ENCODE results near the gene RPUSD3.
"Not testable (repeated sequence)": the region's sequence is repeated elsewhere in the genome, so short reads cannot be mapped to it uniquely, and the experiment has no call there.

The RPUSD3 gene

GRCh38 chr3:9843715-9844438 is at the start of gene RPUSD3:
TSS of gene RPUSD3 (minus strand) at chr3:9844008. CDS start at chr3:9843990, 18 bp downstream.
- DNase-seq (ENCODE audit: low read depth in 2 of 2) = peak; percentile 90

DNA sequence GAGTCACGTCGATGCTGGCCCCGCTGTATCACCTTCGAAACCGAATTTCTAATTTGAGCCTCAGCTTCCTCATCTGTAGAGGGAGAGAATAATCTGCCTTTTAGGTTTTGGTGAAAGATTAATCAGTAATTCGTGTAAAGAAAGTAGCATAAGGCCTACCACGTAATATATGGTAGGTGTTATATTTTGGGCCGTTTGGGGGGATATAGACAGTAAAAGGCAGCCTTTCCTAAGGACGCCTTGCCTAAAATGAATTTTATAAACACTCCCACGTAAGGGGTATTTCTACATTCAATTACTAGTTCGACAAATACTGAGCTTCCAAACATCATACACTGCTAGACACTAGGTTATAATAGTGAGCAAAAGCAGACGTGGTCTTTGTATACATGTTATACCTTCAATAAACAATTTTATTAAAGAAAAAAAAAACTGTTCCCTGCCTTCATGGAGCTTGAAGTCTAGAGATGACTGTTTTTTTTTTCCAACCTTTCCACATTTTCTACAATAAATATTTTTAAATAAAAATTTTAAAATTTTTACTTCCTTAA is 47.3 kb upstream of the RPUSD3 start:
- DNase-seq (ENCODE audit: low read depth in 2 of 2) = no peak

GRCh38 chr3:9890249-9891071 is 46.7 kb upstream of the RPUSD3 start, which contains the start of gene JAGN1:
TSS of gene JAGN1 (plus strand) at chr3:9890610. CDS start at chr3:9890723, 113 bp downstream.
- DNase-seq (ENCODE audit: low read depth in 2 of 2) = peak; percentile 88 to 91

DNA sequence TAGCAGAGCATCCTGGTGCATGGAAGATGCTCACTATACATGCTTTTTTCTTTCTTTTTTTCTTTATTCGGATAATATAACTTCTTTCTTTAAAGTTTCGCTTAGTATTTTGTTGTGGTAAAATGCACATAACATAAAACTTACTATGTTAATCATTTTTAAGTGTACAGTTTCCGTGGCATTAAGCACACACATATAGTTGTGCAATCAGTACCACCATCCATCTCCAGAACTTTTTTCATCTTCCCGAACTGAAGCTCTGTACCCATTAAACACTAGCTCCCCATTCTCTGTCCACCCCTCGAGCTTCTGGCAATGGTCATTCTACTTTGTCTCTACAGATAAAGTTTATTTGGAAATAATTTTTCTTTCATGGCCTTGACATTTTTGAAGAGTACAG is 45.6 kb upstream of the RPUSD3 start:
- DNase-seq (ENCODE audit: low read depth in 2 of 2) = no peak

DNA sequence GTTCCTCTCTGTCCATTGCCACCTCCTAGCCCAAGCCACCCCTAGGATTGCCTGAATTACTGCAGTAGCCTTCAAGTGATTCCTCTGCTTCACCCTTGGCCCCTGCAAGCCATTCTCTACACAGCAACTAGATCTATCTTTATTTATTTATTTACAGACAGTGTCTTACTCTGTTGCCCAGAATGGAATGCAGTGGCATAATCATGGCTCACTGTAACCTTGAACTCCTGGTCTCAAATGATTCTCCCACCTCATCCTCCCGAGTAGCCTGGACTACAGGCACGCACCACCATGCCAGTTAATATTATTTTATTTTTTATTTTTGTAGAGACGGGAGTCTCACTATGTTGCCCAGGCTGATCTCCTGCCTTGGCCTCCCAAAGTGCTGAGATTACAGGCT is 44.7 kb upstream of the RPUSD3 start:
- no peak for DNase-seq (ENCODE audit: low read depth in 2 of 2)

DNA sequence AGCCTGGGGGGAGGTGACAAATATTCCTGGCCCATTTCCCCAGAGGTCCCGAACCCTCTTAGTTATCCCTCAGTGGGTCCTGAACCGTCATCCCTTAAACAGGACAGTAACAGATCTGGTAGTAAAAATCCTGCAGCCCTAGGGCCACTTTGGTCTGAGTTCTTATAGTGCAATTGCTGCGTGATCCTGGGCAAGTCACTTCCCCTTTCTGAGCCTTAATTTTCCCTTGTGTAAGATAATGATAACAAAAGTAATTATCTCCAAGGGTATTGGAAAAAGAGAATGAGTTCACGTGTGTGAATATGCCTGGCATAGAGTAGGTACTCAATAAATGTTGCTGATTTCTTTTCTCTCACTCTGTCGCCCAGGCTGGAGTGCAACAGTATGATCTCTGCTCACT is 43.7 kb upstream of the RPUSD3 start:
- no peak for DNase-seq (ENCODE audit: low read depth in 2 of 2)

GRCh38 chr3:9886328-9886727 is 42.5 kb upstream of the RPUSD3 start:
- DNase-seq (ENCODE audit: low read depth in 2 of 2) = no peak

DNA sequence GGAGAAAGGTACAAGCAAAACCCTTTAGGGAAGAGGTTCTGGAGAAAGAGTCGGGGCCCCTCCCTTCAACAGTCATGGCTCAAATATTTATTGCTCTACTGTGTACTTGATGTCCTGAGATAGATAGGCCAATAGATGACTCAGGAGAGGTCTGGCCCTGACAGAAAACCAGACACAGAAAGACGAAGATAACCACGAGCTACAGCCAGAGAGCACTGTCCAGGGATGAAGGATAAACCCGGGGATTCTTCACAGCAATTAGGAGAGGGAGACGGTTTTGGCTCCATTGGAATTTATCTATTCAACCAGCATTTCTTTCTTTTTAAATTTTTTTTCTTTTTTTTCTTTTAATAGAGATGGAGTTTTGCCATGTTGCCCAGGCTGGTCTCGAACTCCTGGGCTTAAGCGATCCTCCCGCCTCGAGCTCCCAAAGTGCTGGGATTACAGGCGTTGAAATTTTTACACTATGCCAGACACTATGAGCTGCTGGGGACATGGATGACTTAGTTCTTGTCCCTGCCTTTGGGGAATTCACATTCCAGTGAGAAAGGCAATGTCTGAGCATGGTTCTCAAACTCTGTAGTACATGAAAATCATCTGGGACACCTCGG is 40.9 kb upstream of the RPUSD3 start:
- DNase-seq (ENCODE audit: low read depth in 2 of 2) = no peak

DNA sequence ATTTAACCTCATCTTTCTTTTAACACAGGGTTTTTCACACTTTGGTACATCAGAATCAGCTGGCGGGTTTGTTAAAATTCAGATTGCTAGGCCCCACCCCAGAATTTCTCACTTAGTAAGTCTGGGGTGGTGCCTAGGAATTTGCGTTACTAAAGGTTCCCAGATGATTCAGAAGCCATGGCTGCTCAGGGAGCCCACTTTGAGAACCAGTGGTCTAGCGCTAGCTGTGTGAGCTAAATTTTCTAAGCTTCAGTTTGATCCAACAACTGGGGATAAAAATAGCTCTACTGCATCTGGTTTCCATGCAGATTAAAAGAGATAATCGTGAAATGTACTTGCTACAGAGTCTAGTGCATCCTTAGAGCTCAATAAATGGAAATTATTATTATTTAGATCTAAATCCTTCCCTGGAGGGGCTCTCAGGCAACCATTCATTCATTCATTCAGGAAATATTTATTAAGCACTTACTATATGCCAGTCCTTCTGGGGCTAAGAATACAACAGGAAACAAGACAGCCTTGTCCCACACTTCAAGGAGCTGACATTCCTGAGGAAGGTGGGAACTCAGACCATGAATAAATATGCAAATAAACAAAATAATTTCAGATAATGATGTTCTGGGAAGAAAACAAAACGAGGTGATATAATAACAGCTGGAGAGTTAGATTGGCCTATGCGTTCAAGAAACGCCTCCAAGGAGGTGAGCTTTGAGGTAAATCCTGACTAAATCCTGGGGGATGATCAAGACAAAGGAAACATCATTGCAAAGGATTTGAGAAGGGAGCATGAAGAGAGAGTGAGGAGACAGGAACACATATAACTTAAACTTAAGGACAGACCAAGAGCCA is 40.1 kb upstream of the RPUSD3 start:
- DNase-seq (ENCODE audit: low read depth in 2 of 2) = no peak

DNA sequence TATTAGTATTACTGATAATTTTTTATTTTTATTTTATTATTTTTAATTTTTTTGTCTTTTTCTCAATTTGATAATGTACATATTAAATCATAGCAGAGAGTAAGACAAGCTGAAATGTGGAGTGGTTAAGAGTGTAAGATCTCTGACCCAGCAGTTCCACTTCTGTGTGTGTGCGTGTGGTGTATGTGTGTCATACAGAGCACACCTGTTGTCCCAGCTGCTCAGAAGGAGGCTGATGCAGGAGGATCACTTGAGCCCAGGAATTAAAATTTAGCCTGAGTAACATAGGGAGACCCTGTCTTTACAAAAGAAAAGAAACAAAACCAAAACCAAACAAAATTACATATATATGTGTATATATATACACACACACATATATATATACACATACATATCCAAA is 37.6 kb upstream of the RPUSD3 start:
- DNase-seq (ENCODE audit: low read depth in 2 of 2) = no peak

DNA sequence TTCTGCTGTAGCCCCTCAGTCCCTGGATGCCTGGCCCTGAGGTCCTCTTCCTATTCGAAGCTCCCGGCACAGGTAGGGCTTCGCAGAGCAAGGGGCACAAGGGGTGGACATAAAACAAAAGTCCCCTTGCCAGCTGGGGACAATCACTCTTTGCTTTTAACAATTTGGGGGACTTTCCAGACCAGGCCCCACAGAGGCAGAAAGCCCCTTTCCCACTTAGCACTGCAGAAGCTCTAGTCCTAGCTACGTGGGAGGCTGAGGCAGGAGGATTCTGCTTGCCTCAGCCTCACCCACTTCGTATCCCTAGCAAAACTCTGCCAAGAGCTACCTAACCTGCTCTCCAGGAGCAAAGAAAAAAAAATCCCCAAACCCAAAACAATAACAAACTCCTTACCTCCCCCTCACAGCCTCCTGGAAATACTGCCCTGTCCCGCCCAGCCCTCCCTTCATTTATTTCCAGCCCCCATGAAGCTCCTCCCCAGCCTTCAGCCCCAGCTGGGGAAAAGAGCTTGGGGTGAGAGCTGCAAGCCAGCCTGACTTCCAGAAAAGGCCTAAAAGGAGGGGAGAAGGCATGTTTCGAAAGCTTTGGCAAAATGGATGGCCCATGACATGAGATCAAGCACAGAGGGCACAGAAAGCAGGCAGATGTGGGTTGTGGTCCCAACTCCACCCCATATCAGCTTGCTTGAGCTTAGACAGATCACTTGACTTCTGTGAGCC is 36.2 kb upstream of the RPUSD3 start, which contains the start of gene CIDEC:
CIDEC (minus strand) TSS at position 424 of the 720 bp plus-strand sequence. CDS start 1,767 bp downstream, outside the sequence.
- DNase-seq (ENCODE audit: low read depth in 2 of 2) = no peak

- DNase-seq (ENCODE audit: low read depth in 2 of 2) = no peak
These were observed 34.9 kb upstream of the RPUSD3 start for GRCh38 chr3:9878700-9879099.

- DNase-seq (ENCODE audit: low read depth in 2 of 2) = no peak
These were observed 33.2 kb upstream of the RPUSD3 start for GRCh38 chr3:9876991-9877390.

GRCh38 chr3:9876255-9876654 is 32.4 kb upstream of the RPUSD3 start:
- not testable (repeated sequence) for DNase-seq (ENCODE audit: low read depth in 2 of 2)

DNA sequence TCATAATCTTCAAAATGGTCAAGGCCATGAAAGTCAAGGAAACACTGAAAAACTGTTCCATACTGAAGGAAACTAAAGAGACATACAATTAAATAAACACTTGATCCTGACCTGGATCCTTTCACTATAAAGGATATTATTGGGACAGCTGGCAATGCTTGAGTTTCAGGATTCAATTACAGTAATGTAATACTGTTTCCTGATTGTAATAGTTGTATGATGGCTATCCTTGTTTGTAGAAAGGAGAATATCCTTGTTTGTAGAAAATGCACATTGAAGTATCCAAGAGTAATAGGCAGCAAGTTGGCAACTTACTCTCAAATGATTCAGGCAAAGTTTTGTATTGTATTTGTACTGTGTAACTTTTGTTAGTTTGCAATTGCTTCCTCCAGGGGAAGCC is 31.6 kb upstream of the RPUSD3 start:
- no peak for DNase-seq (ENCODE audit: low read depth in 2 of 2)

GRCh38 chr3:9872067-9872466 is 28.3 kb upstream of the RPUSD3 start:
- DNase-seq (ENCODE audit: low read depth in 2 of 2) = not testable (repeated sequence)

- no peak for DNase-seq (ENCODE audit: low read depth in 2 of 2)
These were observed 27.2 kb upstream of the RPUSD3 start for GRCh38 chr3:9870978-9871377.

- no peak for DNase-seq (ENCODE audit: low read depth in 2 of 2)
These were observed 26.1 kb upstream of the RPUSD3 start for GRCh38 chr3:9869955-9870354.

GRCh38 chr3:9867106-9867505 is 23.3 kb upstream of the RPUSD3 start:
- DNase-seq (ENCODE audit: low read depth in 2 of 2) = no peak

GRCh38 chr3:9866639-9867038 is 22.8 kb upstream of the RPUSD3 start:
- DNase-seq (ENCODE audit: low read depth in 2 of 2) = no peak

Data from stimulated activated CD8-positive, alpha-beta memory T cell treated with anti-CD3 and anti-CD28 coated beads, Interleukin-7, amount 100 ng/mL, for 4 hours (primary cell).